ENCODE results near the gene SLC44A3. TPM values are rescaled to one million over a fixed set of nuclear protein-coding genes. Genes with fewer than 3 reads are reported as not detected.

SLC44A3 gene
- total and polyA plus RNA-seq, 2 of the 13 experiments (the other 11 are each of a cell fraction or from before 2014, with no cell fraction given), result 6.8 to 14.1 TPM

DNA sequence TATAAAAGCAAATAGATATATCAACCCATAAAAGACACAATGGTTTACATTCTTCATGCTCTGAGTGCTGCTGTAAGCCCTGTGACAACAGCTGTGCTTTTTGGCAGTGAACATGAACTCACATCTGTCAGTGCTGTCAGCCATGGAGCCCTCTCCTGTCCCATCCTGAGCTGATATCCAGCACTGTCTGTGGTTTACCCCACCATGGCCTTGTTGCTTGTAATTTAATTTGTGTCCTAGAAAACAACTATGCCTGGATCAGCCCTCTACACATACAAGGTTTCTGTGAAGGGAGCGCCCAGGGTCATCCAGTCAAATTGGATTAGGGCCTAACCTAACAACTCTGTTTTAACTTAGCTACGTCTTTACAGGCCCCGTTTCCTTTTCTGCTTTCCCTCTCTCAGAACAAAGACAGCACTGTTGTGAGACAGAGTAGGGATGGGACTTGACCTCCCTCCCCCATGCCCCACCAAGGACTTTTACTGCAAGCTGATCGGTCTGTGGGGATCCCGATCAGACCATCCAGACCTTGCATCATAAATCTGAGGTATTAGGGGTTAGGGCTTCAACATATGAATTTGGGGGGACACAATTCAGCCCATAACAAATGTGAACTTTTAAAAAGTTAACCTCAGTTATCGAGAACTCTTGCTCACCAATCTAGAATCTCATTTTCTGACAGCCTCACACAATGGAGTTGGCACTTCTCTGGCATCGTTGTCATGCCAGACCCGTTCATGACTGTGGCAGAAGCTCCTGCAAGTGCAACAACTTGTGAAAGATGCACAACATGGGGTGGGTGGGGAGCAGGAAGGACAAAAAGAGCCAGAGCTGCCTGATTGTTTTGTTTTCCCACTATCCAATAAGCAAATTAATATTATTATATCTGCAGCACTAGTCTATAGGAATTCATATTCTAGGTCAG, 16.4 kb upstream of the SLC44A3 start (continued):
- TF ChIP-seq, protein P1, sequence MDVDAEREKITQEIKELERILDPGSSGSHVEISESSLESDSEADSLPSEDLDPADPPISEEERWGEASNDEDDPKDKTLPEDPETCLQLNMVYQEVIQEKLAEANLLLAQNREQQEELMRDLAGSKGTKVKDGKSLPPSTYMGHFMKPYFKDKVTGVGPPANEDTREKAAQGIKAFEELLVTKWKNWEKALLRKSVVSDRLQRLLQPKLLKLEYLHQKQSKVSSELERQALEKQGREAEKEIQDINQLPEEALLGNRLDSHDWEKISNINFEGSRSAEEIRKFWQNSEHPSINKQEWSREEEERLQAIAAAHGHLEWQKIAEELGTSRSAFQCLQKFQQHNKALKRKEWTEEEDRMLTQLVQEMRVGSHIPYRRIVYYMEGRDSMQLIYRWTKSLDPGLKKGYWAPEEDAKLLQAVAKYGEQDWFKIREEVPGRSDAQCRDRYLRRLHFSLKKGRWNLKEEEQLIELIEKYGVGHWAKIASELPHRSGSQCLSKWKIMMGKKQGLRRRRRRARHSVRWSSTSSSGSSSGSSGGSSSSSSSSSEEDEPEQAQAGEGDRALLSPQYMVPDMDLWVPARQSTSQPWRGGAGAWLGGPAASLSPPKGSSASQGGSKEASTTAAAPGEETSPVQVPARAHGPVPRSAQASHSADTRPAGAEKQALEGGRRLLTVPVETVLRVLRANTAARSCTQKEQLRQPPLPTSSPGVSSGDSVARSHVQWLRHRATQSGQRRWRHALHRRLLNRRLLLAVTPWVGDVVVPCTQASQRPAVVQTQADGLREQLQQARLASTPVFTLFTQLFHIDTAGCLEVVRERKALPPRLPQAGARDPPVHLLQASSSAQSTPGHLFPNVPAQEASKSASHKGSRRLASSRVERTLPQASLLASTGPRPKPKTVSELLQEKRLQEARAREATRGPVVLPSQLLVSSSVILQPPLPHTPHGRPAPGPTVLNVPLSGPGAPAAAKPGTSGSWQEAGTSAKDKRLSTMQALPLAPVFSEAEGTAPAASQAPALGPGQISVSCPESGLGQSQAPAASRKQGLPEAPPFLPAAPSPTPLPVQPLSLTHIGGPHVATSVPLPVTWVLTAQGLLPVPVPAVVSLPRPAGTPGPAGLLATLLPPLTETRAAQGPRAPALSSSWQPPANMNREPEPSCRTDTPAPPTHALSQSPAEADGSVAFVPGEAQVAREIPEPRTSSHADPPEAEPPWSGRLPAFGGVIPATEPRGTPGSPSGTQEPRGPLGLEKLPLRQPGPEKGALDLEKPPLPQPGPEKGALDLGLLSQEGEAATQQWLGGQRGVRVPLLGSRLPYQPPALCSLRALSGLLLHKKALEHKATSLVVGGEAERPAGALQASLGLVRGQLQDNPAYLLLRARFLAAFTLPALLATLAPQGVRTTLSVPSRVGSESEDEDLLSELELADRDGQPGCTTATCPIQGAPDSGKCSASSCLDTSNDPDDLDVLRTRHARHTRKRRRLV (CRISPR knock-in tag; IDR thresholded peaks at IDR 0.05), result no peak
- TF ChIP-seq HOXA5 (CRISPR knock-in tag; IDR thresholded peaks at IDR 0.05) (no peak), MXI1 (IDR thresholded peaks at IDR 0.05; ENCODE audit: borderline replicate concordance, low read depth, low read length) (no peak), NCOA1 (CRISPR knock-in tag; IDR thresholded peaks at IDR 0.05) (no peak), ZSCAN29 (CRISPR knock-in tag; conservative IDR thresholded peaks at IDR 0.05) (no peak), ZSCAN31 (CRISPR knock-in tag; IDR thresholded peaks at IDR 0.05; ENCODE audit: low read depth) (no peak), ZNF235 (CRISPR knock-in tag; IDR thresholded peaks at IDR 0.05; ENCODE audit: borderline replicate concordance) (no peak), SMAD1 (CRISPR knock-in tag; IDR thresholded peaks at IDR 0.05; ENCODE audit: borderline replicate concordance, low read depth) (no peak), PRMT3 (CRISPR knock-in tag; IDR thresholded peaks at IDR 0.05; ENCODE audit: borderline replicate concordance, low read depth) (no peak), POLR2AphosphoS5 (IDR thresholded peaks at IDR 0.05; ENCODE audit: low read depth, low read length) (no peak), HMG20A (CRISPR knock-in tag; IDR thresholded peaks at IDR 0.05; ENCODE audit: borderline replicate concordance) (peak; percentile 62; the same call in 1 of the 2 replicates), MED13 (CRISPR knock-in tag; IDR thresholded peaks at IDR 0.05) (no peak), SOX13 (IDR thresholded peaks at IDR 0.05) (no peak), SOX13 (CRISPR knock-in tag; conservative IDR thresholded peaks at IDR 0.05 in 1 of 2, IDR thresholded peaks at IDR 0.05 in 1 of 2) (peak in 1 of 2 experiments; percentile 54; a peak in 2 of 4 replicates), NR2F6 (IDR thresholded peaks at IDR 0.05) (peak; percentile 67), NR2F6 (CRISPR knock-in tag; IDR thresholded peaks at IDR 0.05) (no peak; the same call in 1 of the 2 replicates), ZNF350 (CRISPR knock-in tag; IDR thresholded peaks at IDR 0.05; ENCODE audit: borderline replicate concordance, low read depth) (no peak), SRF (IDR thresholded peaks at IDR 0.05; ENCODE audit: low read depth, low read length) (no peak), MEF2D (CRISPR knock-in tag; IDR thresholded peaks at IDR 0.05) (no peak), MZF1 (CRISPR knock-in tag; IDR thresholded peaks at IDR 0.05; ENCODE audit: borderline replicate concordance) (no peak), RFX1 (IDR thresholded peaks at IDR 0.05) (no peak)
- TF ChIP-seq, protein P2, sequence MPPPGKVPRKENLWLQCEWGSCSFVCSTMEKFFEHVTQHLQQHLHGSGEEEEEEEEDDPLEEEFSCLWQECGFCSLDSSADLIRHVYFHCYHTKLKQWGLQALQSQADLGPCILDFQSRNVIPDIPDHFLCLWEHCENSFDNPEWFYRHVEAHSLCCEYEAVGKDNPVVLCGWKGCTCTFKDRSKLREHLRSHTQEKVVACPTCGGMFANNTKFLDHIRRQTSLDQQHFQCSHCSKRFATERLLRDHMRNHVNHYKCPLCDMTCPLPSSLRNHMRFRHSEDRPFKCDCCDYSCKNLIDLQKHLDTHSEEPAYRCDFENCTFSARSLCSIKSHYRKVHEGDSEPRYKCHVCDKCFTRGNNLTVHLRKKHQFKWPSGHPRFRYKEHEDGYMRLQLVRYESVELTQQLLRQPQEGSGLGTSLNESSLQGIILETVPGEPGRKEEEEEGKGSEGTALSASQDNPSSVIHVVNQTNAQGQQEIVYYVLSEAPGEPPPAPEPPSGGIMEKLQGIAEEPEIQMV (CRISPR knock-in tag; IDR thresholded peaks at IDR 0.05; ENCODE audit: low read depth), result no peak
- TF ChIP-seq, protein P3, sequence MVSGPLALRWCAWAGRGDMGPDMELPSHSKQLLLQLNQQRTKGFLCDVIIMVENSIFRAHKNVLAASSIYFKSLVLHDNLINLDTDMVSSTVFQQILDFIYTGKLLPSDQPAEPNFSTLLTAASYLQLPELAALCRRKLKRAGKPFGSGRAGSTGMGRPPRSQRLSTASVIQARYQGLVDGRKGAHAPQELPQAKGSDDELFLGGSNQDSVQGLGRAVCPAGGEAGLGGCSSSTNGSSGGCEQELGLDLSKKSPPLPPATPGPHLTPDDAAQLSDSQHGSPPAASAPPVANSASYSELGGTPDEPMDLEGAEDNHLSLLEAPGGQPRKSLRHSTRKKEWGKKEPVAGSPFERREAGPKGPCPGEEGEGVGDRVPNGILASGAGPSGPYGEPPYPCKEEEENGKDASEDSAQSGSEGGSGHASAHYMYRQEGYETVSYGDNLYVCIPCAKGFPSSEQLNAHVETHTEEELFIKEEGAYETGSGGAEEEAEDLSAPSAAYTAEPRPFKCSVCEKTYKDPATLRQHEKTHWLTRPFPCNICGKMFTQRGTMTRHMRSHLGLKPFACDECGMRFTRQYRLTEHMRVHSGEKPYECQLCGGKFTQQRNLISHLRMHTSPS (CRISPR knock-in tag; IDR thresholded peaks at IDR 0.05; ENCODE audit: low read depth), result no peak

Data from HepG2 (cell line).